ENCODE data around the gene GPC3.

GRCh38 chrX:133497356-133497755 is 488.0 kb downstream of the GPC3 start:
- TF ChIP-seq CTCF (IDR thresholded peaks at IDR 0.05; ENCODE audit: extremely low read depth in 1 of 2, insufficient read depth in 1 of 2, low read depth in 1 of 2, low read length in 2 of 2) (no peak), EZH2 (IDR thresholded peaks at IDR 0.05; ENCODE audit: borderline replicate concordance, low read depth, low read length, severe bottlenecking) (no peak), JUN (IDR thresholded peaks at IDR 0.05; ENCODE audit: borderline replicate concordance, insufficient read depth, insufficient read length, low read depth) (no peak), MYC (IDR thresholded peaks at IDR 0.05; ENCODE audit: low read depth, low read length) (no peak), POLR2A (IDR thresholded peaks at IDR 0.05; ENCODE audit: low read depth, low read length) (no peak), POLR2AphosphoS5 (IDR thresholded peaks at IDR 0.05; ENCODE audit: insufficient read depth, low read depth, low read length) (no peak)
